ENCODE measurements around the gene KLF3. TPM values are rescaled to one million over a fixed set of nuclear protein-coding genes. Genes with fewer than 3 reads are reported as not detected.

KLF3 gene
- total and polyA plus RNA-seq, 2 of the 8 experiments (the other 6 are each of a cell fraction or from before 2014, with no cell fraction given), result 8.0 to 14.9 TPM

DNA sequence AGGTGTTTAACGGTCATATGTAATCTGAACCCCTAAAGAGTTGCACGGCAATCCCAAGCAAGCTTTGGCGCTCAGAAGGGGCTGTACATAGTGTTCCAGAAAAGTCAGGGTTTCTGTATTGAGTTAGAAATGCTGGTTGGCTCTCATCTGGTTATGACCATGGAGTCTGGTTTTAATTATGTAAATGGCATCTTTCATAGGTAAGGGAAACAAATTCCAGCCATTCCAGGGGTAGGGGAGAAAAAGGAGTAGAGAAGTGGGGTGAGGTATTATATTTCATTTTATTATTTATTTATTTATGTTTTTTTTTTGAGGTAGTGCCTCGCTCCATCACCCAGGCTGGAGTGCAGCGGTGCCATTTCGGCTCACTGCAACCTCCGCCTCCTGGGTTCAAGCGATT is 15.9 kb downstream of the KLF3 start (continued):
- no peak for TF ChIP-seq CHD2 (IDR thresholded peaks at IDR 0.05; ENCODE audit: low read length)
- no peak for TF ChIP-seq ZNF274 (IDR thresholded peaks at IDR 0.05; ENCODE audit: borderline replicate concordance, extremely low read depth, low read length)
- TF ChIP-seq EZH2 (IDR thresholded peaks at IDR 0.05; ENCODE audit: low read depth, low read length, severe bottlenecking), result no peak
- TF ChIP-seq POLR2AphosphoS5 (IDR thresholded peaks at IDR 0.05; ENCODE audit: low read depth, low read length), result no peak
